Heart right ventricle (tissue), 16 donors: ENCODE measurements around the gene FTO. TPM values are rescaled to one million over a fixed set of nuclear protein-coding genes. Genes with fewer than 3 reads are reported as not detected.

Experiments
- ATAC-seq, 8 donors: fragments of 200-7000 bp; cut with Tn5 transposase; one replicate each; pipeline ENCODE4 v1.9.1; 2020; ENCODE audit warnings: mild to moderate bottlenecking in 8 of 8, moderate library complexity in 8 of 8, moderate number of reproducible peaks in 1 of 8
- DNase-seq, 2 donors: peaks; one replicate each; pipeline ENCODE4 v3.0.0-alpha.2; 2020
- H3K27ac ChIP-seq, 10 donors: fragments of 200-600 bp; sonication (generic) in 2 of 10; one replicate each; pipeline versions ENCODE4 v1.5.0 to v1.8.0; 2020 to 2022; ENCODE audit warnings: mild to moderate bottlenecking in 3 of 10
- H3K27me3 ChIP-seq, 7 donors: fragments of 200-600 bp; one replicate each; pipeline ENCODE4 v1.8.0; 2021 to 2022; ENCODE audit warnings: mild to moderate bottlenecking in 2 of 7
- H3K36me3 ChIP-seq, 9 donors: fragments of 200-600 bp; sonication (generic) in 1 of 9; one replicate each; pipeline versions ENCODE4 v1.5.0 to v1.8.0; 2020 to 2022; ENCODE audit warnings: mild to moderate bottlenecking in 2 of 9
- H3K4me1 ChIP-seq, 9 donors: fragments of 200-600 bp; sonication (generic) in 1 of 9; one replicate each; pipeline versions ENCODE4 v1.5.0 to v1.8.0; 2020 to 2022; ENCODE audit warnings: mild to moderate bottlenecking in 4 of 9
- H3K4me3 ChIP-seq, 10 donors: fragments of 200-600 bp; sonication (generic) in 2 of 10; one replicate each; pipeline versions ENCODE4 v1.5.0 to v1.8.0; 2020 to 2022; ENCODE audit warnings: mild to moderate bottlenecking in 7 of 10, moderate library complexity in 2 of 10
- H3K9me3 ChIP-seq, 11 donors: fragments of 200-600 bp in 10 of 11; sonication (generic) in 2 of 11; one replicate each; pipeline versions ENCODE4 v1.5.0 to v1.8.0; 2013 to 2022; ENCODE audit warnings: mild to moderate bottlenecking in 2 of 11, control low read depth in 1 of 11, moderate library complexity in 1 of 11
- CTCF ChIP-seq, 9 donors: fragments of 200-600 bp; sonication (generic) in 2 of 9; IDR thresholded peaks; one replicate each; pipeline versions ENCODE4 v1.5.0 to v1.8.0; 2021 to 2022; ENCODE audit warnings: antibody characterized with exemption in 9 of 9, mild to moderate bottlenecking in 5 of 9, moderate library complexity in 1 of 9
- WGBS, 2 donors: extraction: QIAGEN DNeasy Blood & Tissue Kit; methylation state at CpG; one replicate each; pipeline ENCODE4 v1.1.7; 2013; ENCODE audit warnings: inconsistent platforms in 1 of 2; 5-methylcytosine and 5-hydroxymethylcytosine counted together
- intact Hi-C, 10 donors: fragments of 100-400 bp; cut with DNase I; formaldehyde crosslinking; loops; one replicate each; pipeline versions ENCODE4 v1.11.1 to v1.14.2; 2022
- polyA plus RNA-seq, 2 donors: library from polyadenylated mRNA; stranded (reverse); fragments of 200-250 nt; gene quantifications; one replicate each; pipeline ENCODE4 v1.2.3, GENCODE V29; 2013
- total RNA-seq, 10 donors: library from RNA; stranded (reverse); fragmentation: NEBNext Ultra II Directional in 3 of 10; extraction: Animal tissue kit (Norgen Biotek cat#: 25700) in 3 of 10; gene quantifications; one replicate each; pipeline versions ENCODE4 v1.2.1 to v1.2.4, GENCODE V29; 2021 to 2023
- donor health status: Arrhythmogenic right ventricular cardiomyopathy.
- donor health status: ischemic (EF 13 %, LVEDD 7.1; RV severe dilation, severe dysfunction).
- donor health status: healthy with polysubstance abuse.
- donor health status: DM: no; HTN: yes; CAD: no.
- donor health status: DM: no; HTN: no; CAD: no.
- donor health status: ischemic (EF 25% LVEDD 6.9; RV normal size, moderate dysfunction).
- donor health status: ischemic (EF 25% LVEDD 5.7; RV mildly dilated, moderate dysfunction).
- donor health status: healthy.
- donor health status: DM: yes; HTN: yes; CAD: no.
- donor health status: Ischemic cardiomyopathy.
- donor health status: ischemic (EF 35%, LVEDD 5.7; RV mildly dilated, moderate dysfunction).
- donor health status: nonischemic (EF 11% LVEDD 7.7; RV severe dilation, severe dysfunction).
- donor health status: DM: yes; HTN: yes; CAD: no.
- donor health status: PGD.
- donor health status: ischemic (EF 29% LVEDD 5.4; RV normal size, mild dysfunction).
- donor health status: nonischemic (EF 23%, LVEDD 6.1; RV moderate dilation, normal function).

Gene FTO
- total and polyA plus RNA-seq, 12 donors: 8.5 to 103 (median 90.0) TPM

DNA sequence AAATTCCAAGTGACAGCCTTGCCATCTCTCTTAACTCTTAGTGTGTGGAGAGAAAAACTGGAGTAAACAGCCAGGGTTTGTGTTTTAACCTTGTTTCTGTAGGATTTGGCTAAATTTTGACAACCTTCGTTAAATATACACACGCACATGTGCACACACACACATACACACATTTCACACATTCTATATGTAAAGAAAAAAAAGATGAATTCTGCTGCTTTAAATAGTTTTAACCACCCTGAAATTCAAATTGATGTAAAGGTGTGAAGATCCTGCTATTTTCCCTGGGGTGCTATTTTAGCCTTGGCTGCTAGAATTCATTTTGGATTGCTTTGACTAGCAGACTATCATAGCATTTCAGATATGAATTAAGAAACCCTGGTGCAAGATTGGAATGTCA is 191.9 kb downstream of the FTO start:
- no peak for TF ChIP-seq CTCF (IDR thresholded peaks at IDR 0.05)
- no peaks in the 10 kb centered on the region for H3K9me3 ChIP-seq
- intact Hi-C loops: loop anchor here in 5 of 10 donors (10.0 kb wide), 4 partner anchors 299 to 1029 kb away; partner anchors contain the start of gene IRX3 (in 2 of the 5)
- H3K27me3 ChIP-seq: no peaks in the 10 kb centered on the region
- ATAC-seq (no peak), DNase-seq (no peak)
- H3K4me3 ChIP-seq: no peak overlapping the region
- peaks cover 4 to 51% (median 31%) of the 10 kb centered on the region in 9 donors for H3K4me1 ChIP-seq
- no peak overlapping the region for H3K27ac ChIP-seq
- peaks cover 0 to 2% (median 0%) of the 10 kb centered on the region in 9 donors for H3K36me3 ChIP-seq
- 97 to 100% methylated on average over 2 of the region's 2 CpGs for WGBS, 2 donors

GRCh38 chr16:53896722-53897121 is 192.8 kb downstream of the FTO start:
- Histone ChIP-seq H3K27me3 (no peaks in the 10 kb centered on the region), H3K36me3 (no peaks in the 10 kb centered on the region), H3K9me3 (no peaks in the 10 kb centered on the region), H3K4me1 (peaks cover 4 to 50% (median 31%) of the 10 kb centered on the region in 9 donors), H3K27ac (no peak overlapping the region), H3K4me3 (no peak overlapping the region)
- ATAC-seq (no peak), DNase-seq (no peak)
- intact Hi-C loops: loop anchor here in 5 of 10 donors (10.0 kb wide), 4 partner anchors 298 to 1028 kb away; partner anchors contain the start of gene IRX3 (in 2 of the 5)
- 70 to 73% methylated on average over 7 of the region's 7 CpGs for WGBS, 2 donors
- no peak for TF ChIP-seq CTCF (IDR thresholded peaks at IDR 0.05)

- Histone ChIP-seq H3K27ac (no peak overlapping the region), H3K36me3 (peaks cover 0 to 3% (median 0%) of the 10 kb centered on the region in 9 donors), H3K4me1 (peaks cover 0 to 27% (median 16%) of the 10 kb centered on the region in 9 donors), H3K9me3 (peaks cover 0 to 2% (median 0%) of the 10 kb centered on the region in 11 donors), H3K4me3 (no peak overlapping the region), H3K27me3 (no peaks in the 10 kb centered on the region)
- intact Hi-C loops: loop anchor here in 5 of 10 donors (10.0 kb wide), 4 partner anchors 296 to 1026 kb away; partner anchors contain the start of gene IRX3 (in 2 of the 5)
- 69 to 80% methylated on average over 1 of the region's 1 CpG for WGBS, 2 donors
- no peak for ATAC-seq
- no peak for TF ChIP-seq CTCF (IDR thresholded peaks at IDR 0.05)
- DNase-seq: no peak
Observed at GRCh38 chr16:53898993-53899392, 195.0 kb downstream of the FTO start.

GRCh38 chr16:53899431-53899830 is 195.5 kb downstream of the FTO start:
- Histone ChIP-seq H3K27ac (no peak overlapping the region), H3K4me3 (no peak overlapping the region), H3K27me3 (no peaks in the 10 kb centered on the region), H3K36me3 (peaks cover 0 to 7% (median 0%) of the 10 kb centered on the region in 9 donors), H3K9me3 (peaks cover 0 to 5% (median 0%) of the 10 kb centered on the region in 11 donors), H3K4me1 (peaks cover 0 to 25% (median 12%) of the 10 kb centered on the region in 9 donors)
- 78 to 83% methylated on average over 1 of the region's 1 CpG for WGBS, 2 donors
- DNase-seq: no peak
- intact Hi-C loops: loop anchor here in 5 of 10 donors (10.0 kb wide), 4 partner anchors 295 to 1025 kb away; partner anchors contain the start of gene IRX3 (in 2 of the 5)
- peak in 1 of 8 donors; percentile 25 for ATAC-seq
- no peak for TF ChIP-seq CTCF (IDR thresholded peaks at IDR 0.05)
